Fibroblast of lung (primary cell): ENCODE data around the gene OBSCN. TPM values are rescaled to one million over a fixed set of nuclear protein-coding genes. Genes with fewer than 3 reads are reported as not detected.

ENCODE experiments used
- DNase-seq, 2 donors: peaks; one replicate each; pipeline versions ENCODE4 v3.0.0 to v3.0.0-alpha.2; 2010; ENCODE audit warnings: low read depth in 2 of 2
- H2AFZ ChIP-seq: 2 replicates; pipeline ENCODE4 v1.5.1; 2012; ENCODE audit warnings: low read length, control low read depth, inconsistent platforms
- H3K27ac ChIP-seq: 2 replicates; pipeline ENCODE4 v1.5.1; 2011; ENCODE audit warnings: low read length, control low read depth; ENCODE audit not compliant: insufficient read depth
- H3K27me3 ChIP-seq: 2 replicates; pipeline ENCODE4 v1.5.1; 2011; ENCODE audit warnings: mild to moderate bottlenecking, low read length; ENCODE audit not compliant: control insufficient read depth, insufficient read depth
- H3K36me3 ChIP-seq: 2 replicates; pipeline ENCODE4 v1.5.1; 2011; ENCODE audit warnings: low read length; ENCODE audit not compliant: control insufficient read depth, insufficient read depth
- H3K4me1 ChIP-seq: 2 replicates; pipeline ENCODE4 v1.5.1; 2011; ENCODE audit warnings: low read length; ENCODE audit not compliant: control insufficient read depth, insufficient read depth; ENCODE audit errors: extremely low read depth
- H3K4me2 ChIP-seq: 2 replicates; pipeline ENCODE4 v1.5.1; 2011; ENCODE audit warnings: low read length, control low read depth; ENCODE audit not compliant: insufficient read depth; ENCODE audit errors: extremely low read depth
- H3K4me3 ChIP-seq, 4 experiments: fragments of 200-600 bp in 1 of 4; sonication (generic) in 1 of 4; replicated peaks in 1 of 4; 2 replicates each; pipeline ENCODE4 v1.5.1; 2011 to 2016; ENCODE audit warnings: low read length in 4 of 4, low read depth in 3 of 4, mild to moderate bottlenecking in 3 of 4, control low read depth in 2 of 4, inconsistent platforms in 1 of 4, mixed read lengths in 1 of 4; ENCODE audit not compliant: insufficient read depth in 1 of 4; ENCODE audit errors: control extremely low read depth in 1 of 4
- H3K79me2 ChIP-seq: 2 replicates; pipeline ENCODE4 v1.5.1; 2012; ENCODE audit warnings: mild to moderate bottlenecking, low read length, inconsistent platforms; ENCODE audit not compliant: control insufficient read depth, insufficient read depth
- H3K9ac ChIP-seq: 2 replicates; pipeline ENCODE4 v1.5.1; 2011; ENCODE audit warnings: mild to moderate bottlenecking, low read length, control low read depth; ENCODE audit not compliant: insufficient read depth
- H3K9me3 ChIP-seq: 2 replicates; pipeline ENCODE4 v1.5.1; 2012; ENCODE audit warnings: low read depth, low read length; ENCODE audit not compliant: control insufficient read depth, insufficient read depth
- H4K20me1 ChIP-seq: 2 replicates; pipeline ENCODE4 v1.5.1; 2011; ENCODE audit warnings: low read length; ENCODE audit not compliant: control insufficient read depth, insufficient read depth; ENCODE audit errors: extremely low read depth
- EZH2 ChIP-seq: IDR thresholded peaks from 2 replicates; pipeline ENCODE4 v1.5.1; 2012; ENCODE audit warnings: low read length, control low read depth, mild to moderate bottlenecking; ENCODE audit errors: missing control alignments
- polyA plus RNA-seq, 2 donors: library from polyadenylated mRNA; depleted of rRNA in 1 of 2; stranded (reverse) in 1 of 2; unstranded in 1 of 2; fragments of >200 nt; gene quantifications; 2 replicates each; pipeline ENCODE4 v1.2.1, GENCODE V29; 2011 to 2012; ENCODE audit warnings: missing spikeins in 1 of 2
- total RNA-seq: library from RNA; depleted of rRNA; stranded (reverse); fragments of >200 nt; gene quantifications from 2 replicates; pipeline ENCODE4 v1.2.1, GENCODE V29; 2014
- TF ChIP-seq, protein P1 (sequence below), 2 donors: IDR thresholded peaks in 1 of 2; conservative IDR thresholded peaks in 1 of 2; 1 replicate in 1 of 2; 2 replicates in 1 of 2; pipeline ENCODE4 v1.5.1; 2011 to 2012; ENCODE audit warnings: low read length in 2 of 2, control low read depth in 1 of 2, inconsistent platforms in 1 of 2, low read depth in 1 of 2, mild to moderate bottlenecking in 1 of 2

OBSCN gene
- total and polyA plus RNA-seq, 2 donors (not counting 1 experiment from before 2014, with no cell fraction given), result 0.87 to 16.8 TPM

DNA sequence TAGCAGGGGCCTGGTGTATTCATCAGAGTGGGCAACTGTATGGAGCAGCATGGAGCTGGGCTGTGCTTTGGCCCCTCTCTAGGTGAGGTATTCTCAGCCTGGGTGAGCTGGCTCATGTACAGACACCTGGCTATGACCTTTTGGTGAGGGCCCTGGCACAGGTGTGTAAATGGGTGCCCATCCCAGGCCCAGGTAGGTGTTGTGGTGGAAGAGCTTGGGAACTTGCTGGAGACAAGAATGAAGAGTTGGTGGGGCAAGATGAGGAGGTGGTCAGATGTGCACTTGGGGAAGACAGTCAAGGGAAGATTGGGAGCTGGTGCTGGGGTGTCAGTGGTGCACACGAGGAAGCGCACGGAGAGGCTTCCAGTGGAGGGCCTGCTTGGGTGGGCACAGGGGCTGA is 103.2 kb downstream of the OBSCN start:
- Histone ChIP-seq H3K27ac (no peak overlapping the region), H4K20me1 (no peaks in the 10 kb centered on the region), H3K4me3 (no peak overlapping the region), H3K4me1 (no peaks in the 10 kb centered on the region), H2AFZ (no peak overlapping the region), H3K4me2 (no peak overlapping the region), H3K36me3 (no peaks in the 10 kb centered on the region), H3K9ac (no peak overlapping the region), H3K9me3 (no peaks in the 10 kb centered on the region), H3K27me3 (no peaks in the 10 kb centered on the region), H3K79me2 (no peaks in the 10 kb centered on the region)
- no peak for DNase-seq
- TF ChIP-seq, protein P1, sequence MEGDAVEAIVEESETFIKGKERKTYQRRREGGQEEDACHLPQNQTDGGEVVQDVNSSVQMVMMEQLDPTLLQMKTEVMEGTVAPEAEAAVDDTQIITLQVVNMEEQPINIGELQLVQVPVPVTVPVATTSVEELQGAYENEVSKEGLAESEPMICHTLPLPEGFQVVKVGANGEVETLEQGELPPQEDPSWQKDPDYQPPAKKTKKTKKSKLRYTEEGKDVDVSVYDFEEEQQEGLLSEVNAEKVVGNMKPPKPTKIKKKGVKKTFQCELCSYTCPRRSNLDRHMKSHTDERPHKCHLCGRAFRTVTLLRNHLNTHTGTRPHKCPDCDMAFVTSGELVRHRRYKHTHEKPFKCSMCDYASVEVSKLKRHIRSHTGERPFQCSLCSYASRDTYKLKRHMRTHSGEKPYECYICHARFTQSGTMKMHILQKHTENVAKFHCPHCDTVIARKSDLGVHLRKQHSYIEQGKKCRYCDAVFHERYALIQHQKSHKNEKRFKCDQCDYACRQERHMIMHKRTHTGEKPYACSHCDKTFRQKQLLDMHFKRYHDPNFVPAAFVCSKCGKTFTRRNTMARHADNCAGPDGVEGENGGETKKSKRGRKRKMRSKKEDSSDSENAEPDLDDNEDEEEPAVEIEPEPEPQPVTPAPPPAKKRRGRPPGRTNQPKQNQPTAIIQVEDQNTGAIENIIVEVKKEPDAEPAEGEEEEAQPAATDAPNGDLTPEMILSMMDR (conservative IDR thresholded peaks at IDR 0.05 in 1 of 2, IDR thresholded peaks at IDR 0.05 in 1 of 2; ENCODE audit: low read depth in 1 of 2, low read length in 2 of 2), result no peak
- TF ChIP-seq EZH2, result no peak

DNA sequence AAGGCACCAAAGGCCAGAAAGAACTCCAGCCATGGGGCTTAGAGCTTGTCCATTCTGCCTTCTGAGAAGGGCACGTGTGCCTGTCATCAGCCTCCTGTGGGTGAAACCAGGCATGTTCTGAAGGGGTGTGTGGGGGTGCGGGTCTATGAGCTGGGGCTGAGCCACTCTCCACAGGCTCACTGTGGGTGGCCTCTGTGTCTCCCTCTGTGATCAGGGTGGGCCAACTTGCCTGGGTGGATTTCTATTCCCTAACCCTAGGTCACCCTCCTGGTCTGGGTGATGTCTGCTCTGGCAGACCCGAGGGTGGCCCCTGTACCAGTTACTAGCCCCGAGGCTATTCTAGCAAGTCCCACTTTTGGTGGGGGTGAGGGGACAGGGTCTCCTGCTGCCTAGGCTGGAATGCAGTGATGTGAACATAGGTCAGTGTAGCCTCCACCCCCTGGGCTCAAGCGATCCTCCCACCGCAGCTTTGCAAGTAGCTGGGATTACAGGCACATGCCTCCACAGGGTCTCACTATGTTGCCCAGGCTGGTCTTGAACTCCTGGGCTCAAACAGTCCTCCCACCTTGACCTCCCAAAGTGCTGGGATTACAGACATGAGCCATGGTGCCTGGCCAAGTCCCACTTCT is 104.4 kb downstream of the OBSCN start:
- no peaks in the 10 kb centered on the region for H3K36me3 ChIP-seq
- TF ChIP-seq, protein P1 (conservative IDR thresholded peaks at IDR 0.05 in 1 of 2, IDR thresholded peaks at IDR 0.05 in 1 of 2; ENCODE audit: low read depth in 1 of 2, low read length in 2 of 2), result no peak
- TF ChIP-seq EZH2, result no peak
- H3K27ac ChIP-seq, result no peak overlapping the region
- no peak overlapping the region for H3K9ac ChIP-seq
- no peaks in the 10 kb centered on the region for H3K79me2 ChIP-seq
- no peak overlapping the region for H2AFZ ChIP-seq
- H3K4me2 ChIP-seq, result no peak overlapping the region
- H3K4me1 ChIP-seq, result no peaks in the 10 kb centered on the region
- H3K9me3 ChIP-seq, result no peaks in the 10 kb centered on the region
- no peak for DNase-seq
- no peak overlapping the region for H3K4me3 ChIP-seq
- no peaks in the 10 kb centered on the region for H4K20me1 ChIP-seq
- no peaks in the 10 kb centered on the region for H3K27me3 ChIP-seq

DNA sequence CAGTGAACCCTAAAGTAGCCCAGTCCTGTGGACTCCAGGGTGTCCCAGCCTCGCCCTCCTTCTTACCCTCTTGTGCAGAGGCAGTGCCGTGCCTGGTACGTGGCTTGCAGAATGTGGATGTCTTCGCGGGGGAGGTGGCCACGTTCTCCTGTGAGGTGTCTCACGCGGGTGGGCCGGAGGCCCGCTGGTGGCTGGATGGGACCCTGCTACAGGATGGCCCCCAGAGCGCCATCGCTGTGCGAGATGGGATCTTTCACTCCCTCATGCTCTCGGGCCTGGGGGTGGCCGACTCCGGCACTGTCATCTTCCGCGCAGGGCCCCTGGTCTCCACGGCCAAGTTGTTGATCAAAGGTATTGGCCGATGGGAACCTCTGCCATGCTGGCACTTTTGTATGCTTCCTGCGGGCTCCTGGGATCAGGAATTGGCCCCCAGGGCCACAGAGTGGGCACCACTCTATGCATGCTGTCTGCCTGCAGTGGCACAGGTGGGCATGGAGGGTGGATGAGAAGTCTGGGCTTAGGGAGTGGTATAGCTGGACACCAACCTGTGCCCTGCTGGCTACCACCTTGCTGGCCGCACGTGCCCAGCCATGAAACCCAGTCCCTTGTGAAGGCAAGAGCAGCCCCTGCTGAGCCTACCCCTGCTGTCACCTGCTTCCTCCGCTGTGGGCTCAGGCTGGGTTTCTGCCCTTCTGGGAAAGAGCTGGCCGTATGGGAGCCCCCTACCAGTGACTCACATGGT is 105.9 kb downstream of the OBSCN start:
- no peak for TF ChIP-seq EZH2
- TF ChIP-seq, protein P1 (conservative IDR thresholded peaks at IDR 0.05 in 1 of 2, IDR thresholded peaks at IDR 0.05 in 1 of 2; ENCODE audit: low read depth in 1 of 2, low read length in 2 of 2), result no peak

More for the DNA sequence above, 105.9 kb downstream of the OBSCN start:
- Histone ChIP-seq H3K36me3 (no peaks in the 10 kb centered on the region), H3K27me3 (no peaks in the 10 kb centered on the region), H3K9me3 (no peaks in the 10 kb centered on the region), H3K9ac (no peak overlapping the region), H4K20me1 (no peaks in the 10 kb centered on the region), H3K27ac (no peak overlapping the region), H3K4me2 (no peak overlapping the region), H2AFZ (no peak overlapping the region), H3K79me2 (no peaks in the 10 kb centered on the region), H3K4me1 (no peaks in the 10 kb centered on the region), H3K4me3 (no peak overlapping the region)
- no peak for DNase-seq
